ENCODE measurements around the gene UBR4. TPM values are rescaled to one million over a fixed set of nuclear protein-coding genes. Genes with fewer than 3 reads are reported as not detected.

UBR4 gene
- polyA plus RNA-seq, 3 donors: 44.3 to 93.8 (median 49.4) TPM

DNA sequence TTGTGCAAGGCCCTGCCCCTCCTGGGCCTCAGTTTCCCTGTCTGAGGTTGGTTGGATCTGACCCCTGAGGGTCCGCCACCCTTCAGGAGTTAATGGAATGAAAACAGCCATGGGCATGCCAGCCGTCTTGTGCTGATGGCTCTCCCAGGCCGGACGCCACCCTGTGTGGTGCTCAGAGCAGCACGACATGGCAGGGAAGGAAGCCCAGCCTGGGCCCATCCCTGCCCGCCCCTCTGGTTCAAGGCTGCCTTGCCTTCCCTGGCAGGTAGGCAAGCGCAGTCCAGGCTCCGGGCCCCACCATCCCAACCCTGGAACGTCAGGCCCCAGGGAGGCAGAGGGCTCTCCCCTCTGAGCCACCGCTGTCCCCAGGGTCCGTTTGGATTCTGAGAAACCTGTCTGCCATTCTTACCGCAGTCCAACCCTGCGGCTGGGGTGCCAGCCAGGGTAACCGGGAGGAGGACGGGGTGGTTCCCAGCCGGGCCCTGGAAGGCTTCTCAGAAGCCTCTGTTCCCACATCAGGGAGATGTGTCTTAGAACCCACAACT is 145.1 kb downstream of the UBR4 start:
- no peaks in the 10 kb centered on the region for H4K20me1 ChIP-seq (ENCODE audit: insufficient read depth, low read length)
- Mint-ChIP-seq H3K27me3 (ENCODE audit: low read depth in 3 of 3) (peaks cover 3 to 17% (median 4%) of the 10 kb centered on the region in 3 donors), H3K9me3 (peaks cover 2 to 13% (median 6%) of the 10 kb centered on the region in 7 donors), H3K36me3 (no peaks in the 10 kb centered on the region), H3K4me1 (no peaks in the 10 kb centered on the region), H3K4me3 (no peak overlapping the region), H3K27ac (no peak overlapping the region)
- H3K9me3 ChIP-seq (replicated peaks in 1 of 2; ENCODE audit: control insufficient read depth in 1 of 2, insufficient read depth in 1 of 2, low read length in 2 of 2): peaks cover 0 to 5% of the 10 kb centered on the region in 2 donors
- TF ChIP-seq CTCF (IDR thresholded peaks at IDR 0.05): no peak
- no peak overlapping the region for H3K4me2 ChIP-seq (replicated peaks; ENCODE audit: extremely low read depth, low read length, poor library complexity, severe bottlenecking)
- H3K4me3 ChIP-seq (replicated peaks in 1 of 3; ENCODE audit: low read depth in 2 of 3, low read length in 3 of 3): no peak overlapping the region
- H3K27me3 ChIP-seq (ENCODE audit: control insufficient read depth in 2 of 2, insufficient read depth in 2 of 2, low read length in 2 of 2): no peaks in the 10 kb centered on the region
- WGBS (ENCODE audit: insufficient coverage): 93% methylated on average over 15 of the region's 16 CpGs
- no peaks in the 10 kb centered on the region for H3K4me1 ChIP-seq (ENCODE audit: control insufficient read depth in 1 of 2, insufficient read depth in 2 of 2, low read length in 2 of 2)
- H3K36me3 ChIP-seq (replicated peaks in 1 of 2; ENCODE audit: control insufficient read depth in 1 of 2, insufficient read depth in 2 of 2, low read length in 2 of 2): no peaks in the 10 kb centered on the region
- no peaks in the 10 kb centered on the region for H3K79me2 ChIP-seq (ENCODE audit: insufficient read depth, low read length)
- DNase-seq: no peak
- H3K9ac ChIP-seq (ENCODE audit: insufficient read depth, low read length, poor library complexity, severe bottlenecking): no peak overlapping the region
- H2AFZ ChIP-seq (ENCODE audit: insufficient read depth, low read depth, low read length, poor library complexity, severe bottlenecking): no peak overlapping the region
- intact Hi-C loops (cut with micrococcal nuclease): no loop called here
- H3K27ac ChIP-seq (ENCODE audit: low read depth in 1 of 2, low read length in 2 of 2): no peak overlapping the region

DNA sequence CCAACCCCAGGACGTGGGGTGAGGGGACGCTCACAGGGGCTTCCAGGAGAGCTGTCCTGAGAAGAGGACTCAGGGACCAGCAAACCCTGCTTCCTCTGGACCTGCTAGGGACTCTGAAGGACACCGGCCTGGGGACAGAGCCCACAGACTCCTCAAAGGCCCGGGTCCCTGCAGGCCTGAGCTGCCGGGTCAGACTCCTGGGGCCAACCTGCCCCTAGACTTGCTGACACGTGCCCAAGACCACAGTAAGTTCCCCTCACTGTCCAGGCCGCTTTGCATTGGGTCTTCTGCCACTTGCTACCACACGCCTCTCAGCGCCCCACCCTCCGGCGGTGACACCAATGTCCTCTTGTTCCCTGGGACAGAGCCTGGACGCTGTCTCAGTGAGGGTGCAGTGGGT is 146.9 kb downstream of the UBR4 start:
- Mint-ChIP-seq H3K27ac (no peak overlapping the region), H3K27me3 (ENCODE audit: low read depth in 3 of 3) (peaks cover 4 to 21% (median 7%) of the 10 kb centered on the region in 3 donors), H3K4me3 (no peak overlapping the region), H3K9me3 (peaks cover 2 to 13% (median 6%) of the 10 kb centered on the region in 7 donors), H3K36me3 (no peaks in the 10 kb centered on the region), H3K4me1 (no peaks in the 10 kb centered on the region)
- no peak overlapping the region for H3K27ac ChIP-seq (ENCODE audit: low read depth in 1 of 2, low read length in 2 of 2)
- H3K4me1 ChIP-seq (ENCODE audit: control insufficient read depth in 1 of 2, insufficient read depth in 2 of 2, low read length in 2 of 2): no peaks in the 10 kb centered on the region
- H3K4me3 ChIP-seq (replicated peaks in 1 of 3; ENCODE audit: low read depth in 2 of 3, low read length in 3 of 3): no peak overlapping the region
- DNase-seq: no peak
- no peak overlapping the region for H3K4me2 ChIP-seq (replicated peaks; ENCODE audit: extremely low read depth, low read length, poor library complexity, severe bottlenecking)
- 95% methylated on average over 11 of the region's 12 CpGs for WGBS (ENCODE audit: insufficient coverage)
- no peaks in the 10 kb centered on the region for H3K36me3 ChIP-seq (replicated peaks in 1 of 2; ENCODE audit: control insufficient read depth in 1 of 2, insufficient read depth in 2 of 2, low read length in 2 of 2)
- no peak overlapping the region for H3K9ac ChIP-seq (ENCODE audit: insufficient read depth, low read length, poor library complexity, severe bottlenecking)
- H3K79me2 ChIP-seq (ENCODE audit: insufficient read depth, low read length): no peaks in the 10 kb centered on the region
- H2AFZ ChIP-seq (ENCODE audit: insufficient read depth, low read depth, low read length, poor library complexity, severe bottlenecking): no peak overlapping the region
- no peaks in the 10 kb centered on the region for H4K20me1 ChIP-seq (ENCODE audit: insufficient read depth, low read length)
- TF ChIP-seq CTCF (IDR thresholded peaks at IDR 0.05): no peak
- intact Hi-C loops (cut with micrococcal nuclease): no loop called here
- no peaks in the 10 kb centered on the region for H3K27me3 ChIP-seq (ENCODE audit: control insufficient read depth in 2 of 2, insufficient read depth in 2 of 2, low read length in 2 of 2)
- H3K9me3 ChIP-seq (replicated peaks in 1 of 2; ENCODE audit: control insufficient read depth in 1 of 2, insufficient read depth in 1 of 2, low read length in 2 of 2): peaks cover 0 to 5% of the 10 kb centered on the region in 2 donors

Data from CD14-positive monocyte (primary cell).